Measurements from ENCODE around the gene FAM13A. TPM values are rescaled to one million over a fixed set of nuclear protein-coding genes. Genes with fewer than 3 reads are reported as not detected.

The FAM13A gene
- total RNA-seq, 1 donor from 2014 or later, result 40.3 TPM

GRCh38 chr4:89029591-89029990 lies 27.4 kb downstream of the FAM13A start:
- H3K4me1 Mint-ChIP-seq, result no peaks in the 10 kb centered on the region
- H3K9ac ChIP-seq, result no peak overlapping the region
- no peak overlapping the region for H3K4me2 ChIP-seq
- TF ChIP-seq EZH2phosphoT487 (IDR thresholded peaks at IDR 0.05), result no peak
- TF ChIP-seq CTCF (IDR thresholded peaks at IDR 0.05), result no peak
- no peak for TF ChIP-seq EZH2 (IDR thresholded peaks at IDR 0.05)
- H3K27me3 ChIP-seq, result no peaks in the 10 kb centered on the region
- no peaks in the 10 kb centered on the region for H4K20me1 ChIP-seq (ENCODE audit: low read depth)
- H3K27ac ChIP-seq, result no peak overlapping the region
- H3K4me3 Mint-ChIP-seq, result no peak overlapping the region
- no peak overlapping the region for H2AFZ ChIP-seq (replicated peaks)
- no peaks in the 10 kb centered on the region for H3K36me3 Mint-ChIP-seq
- peaks cover 47% of the 10 kb centered on the region for H3K79me2 ChIP-seq (ENCODE audit: low read depth)
- H3K4me1 ChIP-seq, result no peaks in the 10 kb centered on the region
- no peaks in the 10 kb centered on the region for H3K9me3 ChIP-seq (ENCODE audit: low read depth)
- no peaks in the 10 kb centered on the region for H3F3A ChIP-seq (ENCODE audit: low read depth)
- no peak overlapping the region for H3K4me3 ChIP-seq
- H3K27ac Mint-ChIP-seq, result no peak overlapping the region
- DNase-seq (ENCODE audit: low spot score), result no peak
- H3K36me3 ChIP-seq, result no peaks in the 10 kb centered on the region
- no peaks in the 10 kb centered on the region for H3K9me3 Mint-ChIP-seq
- peaks cover 3% of the 10 kb centered on the region for H3K27me3 Mint-ChIP-seq (ENCODE audit: insufficient read depth, low read depth)

GRCh38 chr4:89026542-89026941 lies 30.4 kb downstream of the FAM13A start:
- no peaks in the 10 kb centered on the region for H3F3A ChIP-seq (ENCODE audit: low read depth)
- peaks cover 3% of the 10 kb centered on the region for H3K27me3 Mint-ChIP-seq (ENCODE audit: insufficient read depth, low read depth)

GRCh38 chr4:89024051-89024675 lies 32.8 kb downstream of the FAM13A start:
- Histone ChIP-seq H3F3A (ENCODE audit: low read depth) (no peaks in the 10 kb centered on the region), H4K20me1 (ENCODE audit: low read depth) (peaks cover 4% of the 10 kb centered on the region), H3K36me3 (peaks cover 2% of the 10 kb centered on the region), H3K79me2 (ENCODE audit: low read depth) (peaks cover 19% of the 10 kb centered on the region), H3K9me3 (ENCODE audit: low read depth) (no peaks in the 10 kb centered on the region), H3K9ac (no peak overlapping the region), H3K4me1 (no peaks in the 10 kb centered on the region), H3K4me2 (no peak overlapping the region), H2AFZ (replicated peaks) (no peak overlapping the region), H3K4me3 (no peak overlapping the region), H3K27me3 (no peaks in the 10 kb centered on the region), H3K27ac (no peak overlapping the region)
- Mint-ChIP-seq H3K27ac (no peak overlapping the region), H3K27me3 (ENCODE audit: insufficient read depth, low read depth) (peaks cover 3% of the 10 kb centered on the region), H3K4me1 (no peaks in the 10 kb centered on the region), H3K36me3 (peaks cover 5% of the 10 kb centered on the region), H3K4me3 (no peak overlapping the region), H3K9me3 (no peaks in the 10 kb centered on the region)
- TF ChIP-seq EZH2phosphoT487 (IDR thresholded peaks at IDR 0.05) (no peak), CTCF (IDR thresholded peaks at IDR 0.05) (peak; percentile 88), EZH2 (IDR thresholded peaks at IDR 0.05) (no peak)
- peak; percentile 82 for DNase-seq (ENCODE audit: low spot score)

More at GRCh38 chr4:89026542-89026941, 30.4 kb downstream of the FAM13A start:
- DNase-seq (ENCODE audit: low spot score), result no peak
- H3K79me2 ChIP-seq (ENCODE audit: low read depth), result peaks cover 33% of the 10 kb centered on the region
- no peaks in the 10 kb centered on the region for H3K9me3 ChIP-seq (ENCODE audit: low read depth)
- Mint-ChIP-seq H3K27ac (no peak overlapping the region), H3K36me3 (no peaks in the 10 kb centered on the region), H3K4me3 (no peak overlapping the region), H3K4me1 (no peaks in the 10 kb centered on the region), H3K9me3 (no peaks in the 10 kb centered on the region)
- no peak overlapping the region for H3K4me2 ChIP-seq
- H3K4me1 ChIP-seq, result no peaks in the 10 kb centered on the region
- TF ChIP-seq EZH2phosphoT487 (IDR thresholded peaks at IDR 0.05) (no peak), EZH2 (IDR thresholded peaks at IDR 0.05) (no peak), CTCF (IDR thresholded peaks at IDR 0.05) (no peak)
- no peak overlapping the region for H3K27ac ChIP-seq
- H3K4me3 ChIP-seq, result no peak overlapping the region
- H3K9ac ChIP-seq, result no peak overlapping the region
- H4K20me1 ChIP-seq (ENCODE audit: low read depth), result peaks cover 4% of the 10 kb centered on the region
- no peaks in the 10 kb centered on the region for H3K27me3 ChIP-seq
- no peak overlapping the region for H2AFZ ChIP-seq (replicated peaks)
- no peaks in the 10 kb centered on the region for H3K36me3 ChIP-seq

All from neural progenitor cell (in vitro differentiated cells).